Thymus (tissue), 11 donors: Measurements from ENCODE around the gene MEGF8. TPM values are rescaled to one million over a fixed set of nuclear protein-coding genes. Genes with fewer than 3 reads are reported as not detected.
"Not testable (repeated sequence)": the region's sequence is repeated elsewhere in the genome, so short reads cannot be mapped to it uniquely, and the experiment has no call there.

Experiments used
- DNase-seq, 9 donors: peaks; one replicate each; pipeline ENCODE4 v3.0.0-alpha.2; 2013; ENCODE audit warnings: low spot score in 9 of 9, low read depth in 6 of 9, missing footprints in 1 of 9
- H3K27ac ChIP-seq, 2 donors: one replicate each; pipeline ENCODE4 v1.5.1; 2013; ENCODE audit warnings: control low read depth in 1 of 2, low read depth in 1 of 2, low read length in 1 of 2, mild to moderate bottlenecking in 1 of 2, moderate library complexity in 1 of 2
- H3K27me3 ChIP-seq, 2 donors: one replicate each; pipeline ENCODE4 v1.5.1; 2013; ENCODE audit warnings: low read length in 1 of 2; ENCODE audit not compliant: control insufficient read depth in 2 of 2, insufficient read depth in 1 of 2
- H3K36me3 ChIP-seq, 2 donors: one replicate each; pipeline ENCODE4 v1.5.1; 2013; ENCODE audit warnings: low read length in 1 of 2, mild to moderate bottlenecking in 1 of 2, moderate library complexity in 1 of 2; ENCODE audit not compliant: control insufficient read depth in 2 of 2, insufficient read depth in 2 of 2
- H3K4me1 ChIP-seq, 2 donors: one replicate each; pipeline ENCODE4 v1.5.1; 2013; ENCODE audit warnings: low read length in 2 of 2; ENCODE audit not compliant: control insufficient read depth in 2 of 2, insufficient read depth in 2 of 2
- H3K4me3 ChIP-seq, 2 donors: one replicate each; pipeline ENCODE4 v1.5.1; 2013; ENCODE audit warnings: low read length in 2 of 2, control low read depth in 1 of 2, mild to moderate bottlenecking in 1 of 2
- H3K9me3 ChIP-seq, 2 donors: one replicate each; pipeline ENCODE4 v1.5.1; 2013; ENCODE audit warnings: low read length in 1 of 2, mild to moderate bottlenecking in 1 of 2; ENCODE audit not compliant: control insufficient read depth in 2 of 2, insufficient read depth in 1 of 2
- WGBS: extraction: QIAGEN DNeasy Blood & Tissue Kit; methylation state at CpG from one replicate; pipeline ENCODE4 v1.1.7; 2013; 5-methylcytosine and 5-hydroxymethylcytosine counted together
- polyA plus RNA-seq: library from polyadenylated mRNA; stranded (reverse); fragments of 200-250 nt; gene quantifications from one replicate; pipeline ENCODE4 v1.2.3, GENCODE V29; 2013
- total RNA-seq: library from RNA; stranded (reverse); fragments of 120-200 nt; gene quantifications from one replicate; pipeline ENCODE4 v1.2.4, GENCODE V29; 2013
- donor health status: healthy.

The MEGF8 gene
- total and polyA plus RNA-seq, 2 donors = 2.7 to 5.5 TPM

DNA sequence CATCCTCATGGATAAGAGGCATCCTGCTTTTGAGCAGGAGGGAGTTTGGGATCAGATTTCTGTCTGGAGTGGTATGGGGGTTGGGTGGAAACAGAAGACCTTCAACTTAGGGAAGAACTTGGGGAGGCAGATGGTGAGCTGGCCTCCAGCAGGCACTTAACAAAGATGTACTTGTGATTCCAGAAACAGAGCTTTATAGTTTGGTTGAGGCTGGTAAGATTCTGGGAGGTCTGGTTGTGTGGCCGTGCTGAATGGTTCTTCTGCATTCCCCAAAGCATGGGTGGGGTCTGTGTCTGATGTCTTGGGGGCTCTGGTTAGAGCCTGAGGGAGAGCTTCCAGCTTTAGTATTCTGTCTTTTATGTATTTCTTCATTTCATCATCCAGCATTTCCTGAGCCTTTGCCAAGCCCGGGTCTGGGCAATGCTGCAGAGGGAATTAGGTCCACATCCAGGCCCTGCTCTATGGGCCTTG lies 4.8 kb downstream of the MEGF8 start:
- Histone ChIP-seq H3K9me3 (peaks cover 0 to 5% of the 10 kb centered on the region in 2 donors), H3K4me3 (no peak overlapping the region), H3K36me3 (no peaks in the 10 kb centered on the region), H3K27me3 (no peaks in the 10 kb centered on the region), H3K4me1 (peaks cover 8 to 9% of the 10 kb centered on the region in 2 donors), H3K27ac (no peak overlapping the region)
- no peak for DNase-seq
- 94% methylated on average over 2 of the region's 2 CpGs for WGBS

DNA sequence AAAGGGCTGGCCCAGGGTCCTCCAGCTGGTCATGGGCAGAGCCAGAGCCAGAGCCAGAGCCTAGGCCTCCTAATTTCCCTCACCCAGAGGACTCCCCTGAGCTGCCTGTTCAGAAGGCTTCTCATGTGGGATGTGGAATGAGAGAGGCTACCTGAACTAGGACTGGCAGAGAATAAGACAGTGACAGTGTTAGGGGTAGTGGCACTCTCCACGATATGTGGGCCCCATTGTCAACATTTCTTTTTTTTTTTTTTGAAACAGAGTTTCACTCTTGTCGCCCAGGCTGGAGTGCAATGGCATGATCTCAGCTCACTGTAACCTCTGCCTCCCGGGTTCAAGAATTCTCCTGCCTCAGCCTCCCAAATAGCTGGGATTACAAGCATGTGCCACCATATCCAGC lies 5.9 kb downstream of the MEGF8 start:
- DNase-seq, H3K36me3 ChIP-seq, H3K4me1 ChIP-seq, H3K4me3 ChIP-seq, H3K9me3 ChIP-seq, H3K27ac ChIP-seq, H3K27me3 ChIP-seq: not testable (repeated sequence)
- WGBS = 98% methylated on average over 3 of the region's 3 CpGs

DNA sequence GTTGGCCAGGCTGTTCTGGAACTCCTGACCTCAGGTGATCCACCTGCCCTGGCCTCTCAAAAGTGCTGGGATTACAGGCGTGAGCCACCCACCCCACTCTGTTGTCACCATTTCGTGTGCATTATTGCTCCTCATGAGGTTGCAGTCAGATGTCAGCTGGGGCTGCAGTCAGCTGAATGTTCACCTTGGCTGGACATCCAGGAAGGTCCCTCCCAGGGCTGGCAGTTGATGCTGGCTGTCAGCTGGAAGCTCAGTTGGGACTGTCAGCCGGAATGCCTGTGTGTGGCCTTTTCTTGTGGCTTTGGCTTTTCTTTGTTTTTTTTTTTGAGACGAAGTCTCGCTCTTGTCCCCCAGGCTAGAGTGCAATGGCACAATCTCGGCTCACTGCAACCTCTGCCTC lies 6.6 kb downstream of the MEGF8 start:
- Histone ChIP-seq H3K9me3 (no peaks in the 10 kb centered on the region), H3K36me3 (peaks cover 2 to 5% of the 10 kb centered on the region in 2 donors), H3K27me3 (no peaks in the 10 kb centered on the region), H3K4me1 (no peaks in the 10 kb centered on the region), H3K27ac (no peak overlapping the region), H3K4me3 (no peak overlapping the region)
- no peak for DNase-seq
- 96% methylated on average over 6 of the region's 6 CpGs for WGBS

DNA sequence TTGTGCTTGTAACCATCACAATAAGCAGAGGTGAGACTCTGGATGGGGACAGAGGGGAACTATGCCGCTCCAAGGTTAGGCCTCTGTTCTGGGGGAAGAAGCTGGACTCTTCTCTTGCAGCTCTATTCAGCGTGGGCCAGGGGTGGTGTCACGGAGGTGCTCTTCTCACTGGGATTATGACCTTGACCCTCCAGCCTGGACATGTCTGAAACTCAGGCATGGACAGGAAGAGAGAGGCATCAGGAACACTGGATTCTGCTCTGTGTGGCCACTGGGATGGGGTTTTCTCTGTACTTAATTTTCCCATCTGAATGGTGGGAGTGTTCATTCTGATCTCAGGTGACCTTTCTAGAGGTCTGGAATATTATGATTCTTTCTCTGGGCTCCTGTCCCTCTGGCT lies 7.6 kb downstream of the MEGF8 start:
- H3K27ac ChIP-seq = no peak overlapping the region
- DNase-seq = no peak
- no peak overlapping the region for H3K4me3 ChIP-seq
- WGBS = 97% methylated on average over 3 of the region's 3 CpGs
- no peaks in the 10 kb centered on the region for H3K4me1 ChIP-seq
- H3K36me3 ChIP-seq = peaks cover 2 to 5% of the 10 kb centered on the region in 2 donors
- no peaks in the 10 kb centered on the region for H3K27me3 ChIP-seq
- no peaks in the 10 kb centered on the region for H3K9me3 ChIP-seq

DNA sequence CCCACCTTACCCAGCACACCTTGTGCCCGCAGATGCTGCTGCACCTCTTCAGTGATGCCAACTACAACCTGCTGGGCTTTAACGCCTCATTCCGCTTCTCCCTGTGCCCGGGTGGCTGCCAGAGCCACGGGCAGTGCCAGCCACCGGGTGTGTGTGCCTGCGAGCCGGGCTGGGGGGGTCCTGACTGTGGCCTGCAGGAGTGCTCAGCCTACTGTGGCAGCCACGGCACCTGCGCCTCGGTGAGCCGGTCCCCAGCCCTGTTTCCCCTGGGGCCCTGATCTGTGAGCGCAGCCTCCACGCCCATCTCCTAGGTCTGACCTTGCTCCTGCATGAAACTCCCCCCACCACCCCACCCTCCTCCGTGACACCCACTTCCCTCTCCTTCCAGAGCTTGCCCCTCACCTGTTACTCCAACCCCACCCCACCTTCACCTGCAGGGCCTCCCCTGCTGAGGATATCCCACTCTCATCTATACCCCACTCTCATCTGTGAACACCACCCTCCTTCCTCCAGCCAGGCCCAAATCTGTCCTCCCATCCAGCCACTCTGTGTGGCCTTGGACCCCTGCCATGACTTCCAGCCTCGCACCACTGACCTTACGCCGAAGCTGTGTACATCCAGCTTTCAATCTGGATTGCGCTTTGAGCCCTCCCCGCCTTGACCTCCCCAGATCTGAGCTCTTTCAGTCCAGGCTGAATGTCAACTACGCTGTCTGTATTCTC lies 8.7 kb downstream of the MEGF8 start:
- Histone ChIP-seq H3K9me3 (no peaks in the 10 kb centered on the region), H3K4me1 (no peaks in the 10 kb centered on the region), H3K36me3 (peaks cover 2 to 5% of the 10 kb centered on the region in 2 donors), H3K4me3 (no peak overlapping the region), H3K27me3 (no peaks in the 10 kb centered on the region), H3K27ac (no peak overlapping the region)
- no peak for DNase-seq
- WGBS = 97% methylated on average over 21 of the region's 21 CpGs

DNA sequence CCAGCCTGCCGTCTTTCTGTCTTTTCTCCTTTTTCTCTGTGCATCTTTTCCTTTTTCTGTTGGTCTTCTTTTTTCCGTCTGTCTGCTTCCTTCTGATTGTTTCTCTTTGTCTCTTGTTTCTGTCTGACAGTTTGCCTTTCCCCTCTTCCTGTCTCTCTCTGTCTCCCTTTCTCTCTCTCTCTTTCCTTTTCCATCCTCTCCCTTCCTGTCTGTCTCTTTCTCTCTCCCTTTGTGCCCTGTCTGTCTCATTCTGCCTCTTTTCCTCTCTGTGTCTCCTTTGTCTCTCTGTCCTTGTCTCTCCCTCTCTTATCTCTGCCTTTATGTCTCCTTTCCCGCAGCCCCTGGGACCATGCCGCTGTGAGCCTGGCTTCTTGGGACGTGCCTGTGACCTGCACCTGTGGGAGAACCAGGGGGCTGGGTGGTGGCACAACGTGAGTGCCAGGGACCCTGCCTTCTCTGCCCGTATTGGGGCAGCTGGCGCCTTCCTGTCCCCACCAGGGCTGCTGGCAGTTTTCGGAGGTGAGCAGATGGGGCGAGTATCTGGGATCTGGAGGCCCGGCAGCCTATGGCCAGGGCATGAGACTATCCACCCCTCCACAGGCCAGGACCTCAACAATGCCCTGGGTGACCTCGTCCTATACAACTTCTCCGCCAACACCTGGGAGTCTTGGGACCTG lies 9.4 kb downstream of the MEGF8 start:
- Histone ChIP-seq H3K4me3 (no peak overlapping the region), H3K4me1 (no peaks in the 10 kb centered on the region), H3K27ac (no peak overlapping the region), H3K36me3 (peaks cover 2 to 5% of the 10 kb centered on the region in 2 donors), H3K27me3 (no peaks in the 10 kb centered on the region), H3K9me3 (no peaks in the 10 kb centered on the region)
- no peak for DNase-seq
- 96% methylated on average over 13 of the region's 13 CpGs for WGBS

DNA sequence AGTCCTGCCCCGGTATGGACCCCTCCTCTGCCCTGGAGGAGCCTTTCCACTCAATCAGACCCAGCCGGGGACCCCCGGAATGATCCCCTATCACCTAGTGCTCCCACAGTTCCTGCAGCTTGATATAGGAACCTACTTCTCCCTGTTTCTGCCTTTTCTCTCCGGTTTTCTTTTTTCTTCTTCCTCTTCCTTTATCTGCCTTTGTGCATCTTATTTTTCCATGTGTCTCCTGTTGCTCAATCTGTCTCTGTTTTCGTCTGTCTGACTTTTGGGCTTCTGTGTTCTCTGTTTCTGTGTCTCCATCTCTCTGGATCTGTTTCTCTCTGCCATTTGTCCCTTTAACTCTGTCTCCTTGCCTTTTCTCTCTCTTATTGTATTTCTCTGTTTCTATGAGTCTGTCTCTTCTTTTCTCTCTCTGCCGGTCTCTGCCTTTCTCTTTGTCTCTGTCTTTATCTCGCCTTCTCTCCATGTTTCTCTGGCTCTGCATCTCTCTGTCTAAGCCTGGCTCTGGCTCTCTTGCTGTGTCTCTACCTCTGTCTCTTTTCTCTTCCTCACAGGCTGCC lies 10.0 kb downstream of the MEGF8 start:
- Histone ChIP-seq H3K4me1 (no peaks in the 10 kb centered on the region), H3K27me3 (no peaks in the 10 kb centered on the region), H3K36me3 (peaks cover 2 to 5% of the 10 kb centered on the region in 2 donors), H3K9me3 (no peaks in the 10 kb centered on the region), H3K4me3 (no peak overlapping the region), H3K27ac (no peak overlapping the region)
- no peak for DNase-seq
- 95% methylated on average over 7 of the region's 7 CpGs for WGBS

DNA sequence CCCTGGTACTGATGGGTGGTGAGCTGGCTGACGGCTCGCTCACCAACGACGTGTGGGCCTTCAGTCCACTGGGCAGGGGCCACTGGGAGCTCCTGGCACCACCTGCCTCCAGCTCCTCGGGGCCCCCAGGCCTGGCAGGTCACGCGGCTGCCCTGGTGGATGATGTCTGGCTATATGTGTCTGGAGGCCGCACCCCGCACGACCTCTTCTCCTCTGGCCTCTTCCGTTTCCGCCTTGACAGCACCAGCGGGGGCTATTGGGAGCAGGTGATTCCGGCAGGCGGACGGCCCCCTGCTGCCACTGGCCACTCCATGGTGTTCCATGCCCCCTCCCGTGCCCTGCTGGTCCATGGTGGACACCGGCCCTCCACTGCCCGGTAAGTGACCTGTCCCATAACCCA lies 10.5 kb downstream of the MEGF8 start:
- Histone ChIP-seq H3K4me1 (no peaks in the 10 kb centered on the region), H3K27me3 (no peaks in the 10 kb centered on the region), H3K9me3 (no peaks in the 10 kb centered on the region), H3K27ac (no peak overlapping the region), H3K4me3 (no peak overlapping the region), H3K36me3 (peaks cover 2 to 5% of the 10 kb centered on the region in 2 donors)
- no peak for DNase-seq
- 98% methylated on average over 19 of the region's 19 CpGs for WGBS

DNA sequence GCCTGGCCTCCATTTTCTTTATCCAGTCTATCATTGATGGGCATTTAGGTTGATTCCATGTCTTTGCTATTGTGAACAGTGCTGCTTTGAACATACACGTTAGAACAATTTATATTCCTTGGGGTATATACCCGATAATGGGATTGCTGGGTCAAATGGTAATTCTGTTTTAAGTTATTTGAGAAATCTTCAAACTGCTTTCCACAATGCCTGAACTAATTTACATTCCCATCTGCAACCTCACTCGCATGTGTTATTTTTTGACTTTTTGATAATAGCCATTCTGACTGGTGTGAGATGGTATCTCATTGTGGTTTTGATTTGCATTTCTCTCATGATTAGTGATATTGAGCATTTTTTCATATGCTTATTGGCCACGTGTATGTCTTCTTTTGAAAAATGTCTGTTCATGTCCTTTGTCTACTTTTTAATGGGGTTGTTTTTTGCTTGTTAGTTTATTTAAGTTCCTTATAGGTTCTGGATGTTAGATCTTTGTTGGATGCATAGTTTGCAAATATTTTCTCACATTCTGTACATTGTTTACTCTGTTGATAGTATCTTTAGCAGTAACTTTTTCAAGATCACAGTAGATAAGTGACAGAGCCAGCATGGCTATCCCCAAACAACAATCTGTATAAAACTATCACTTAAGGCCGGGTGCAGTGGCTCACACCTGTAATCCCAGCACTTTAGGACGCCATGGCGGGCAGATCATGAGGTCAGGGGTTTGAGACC lies 13.9 kb downstream of the MEGF8 start:
- not testable (repeated sequence) for DNase-seq, H3K27me3 ChIP-seq, H3K27ac ChIP-seq, H3K9me3 ChIP-seq, H3K4me1 ChIP-seq, H3K4me3 ChIP-seq
- H3K36me3 ChIP-seq = peaks cover 2 to 12% of the 10 kb centered on the region in 2 donors
- 96% methylated on average over 7 of the region's 7 CpGs for WGBS
